HG03095 (cell line): ENCODE measurements around the gene NFS1.

ENCODE experiments used
- ATAC-seq: cut with Tn5 transposase; IDR thresholded peaks from one replicate; pipeline ENCODE4 v1.9.1; 2021; ENCODE audit warnings: moderate library complexity; ENCODE audit not compliant: unreplicated experiment

Gene NFS1

DNA sequence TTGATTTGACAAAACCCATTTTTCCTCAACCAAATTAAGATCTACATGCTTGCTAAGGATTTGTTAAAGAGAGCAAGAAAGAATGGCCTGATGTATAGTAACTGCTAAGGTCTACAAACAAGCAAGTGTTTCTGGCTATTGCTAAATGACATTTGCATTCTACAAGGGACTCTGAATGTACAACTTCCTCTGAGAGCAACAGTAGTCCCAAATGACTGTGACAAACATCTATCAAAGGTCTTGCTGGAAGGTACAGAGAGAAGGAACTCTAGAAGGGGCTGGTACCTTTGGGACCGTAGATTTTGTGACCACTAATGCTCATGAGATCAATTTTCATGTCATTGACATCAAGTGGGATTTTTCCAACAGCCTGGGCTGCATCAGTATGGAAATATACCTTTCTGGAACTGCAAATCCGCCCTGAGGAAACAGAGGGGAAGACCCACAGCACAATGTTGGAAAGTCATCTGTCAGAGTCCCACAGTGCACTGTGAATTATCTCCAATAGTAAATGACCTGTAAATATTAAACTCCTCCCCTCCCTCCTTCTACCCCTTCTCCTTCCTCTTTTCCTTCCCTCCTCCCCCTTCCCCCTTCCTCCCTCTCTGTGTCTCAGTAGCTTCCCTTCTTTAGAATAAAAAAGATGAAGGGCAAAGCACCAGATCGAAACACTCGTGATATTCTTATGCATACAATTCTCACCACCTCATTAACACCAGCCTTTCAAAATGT lies 18.5 kb downstream of the NFS1 start:
- no peak for ATAC-seq

DNA sequence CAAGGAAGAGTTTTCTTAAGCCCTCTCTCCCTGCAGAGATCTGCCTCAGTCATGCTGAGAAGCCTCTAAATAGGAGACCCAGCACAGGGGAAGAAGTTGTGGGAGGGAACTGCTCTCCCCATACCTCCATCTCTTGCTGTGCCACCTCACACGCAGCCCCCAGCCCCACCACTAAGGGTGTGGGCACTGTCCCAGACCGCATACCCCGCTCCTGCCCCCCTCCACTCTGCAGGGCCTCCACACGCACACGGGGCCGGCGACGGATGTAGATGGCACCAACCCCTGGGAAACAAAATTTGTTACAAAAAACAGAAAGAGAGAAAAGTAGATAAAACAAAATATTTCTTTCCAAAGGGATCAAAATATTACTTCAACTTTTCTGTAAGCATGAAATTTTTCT lies 24.2 kb downstream of the NFS1 start:
- ATAC-seq, result no peak

DNA sequence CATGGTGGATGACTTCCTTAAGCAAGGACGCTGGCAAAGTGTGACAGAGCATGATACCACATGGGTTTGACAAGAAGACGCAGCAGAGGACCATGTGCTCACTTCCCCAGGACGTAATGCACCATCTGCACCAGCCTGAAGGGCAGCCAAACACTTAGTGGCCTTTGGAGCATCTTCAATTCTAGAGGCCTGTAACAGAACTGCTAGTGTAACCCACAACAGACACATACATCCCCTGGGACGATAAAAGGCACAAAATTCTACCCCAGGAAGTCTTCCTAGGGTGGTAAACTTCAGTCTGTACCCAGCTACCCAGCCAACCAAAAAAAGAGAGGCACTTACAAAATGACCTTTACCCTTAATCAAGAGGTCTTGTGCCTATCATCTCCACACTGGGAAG lies 25.3 kb downstream of the NFS1 start:
- no peak for ATAC-seq

DNA sequence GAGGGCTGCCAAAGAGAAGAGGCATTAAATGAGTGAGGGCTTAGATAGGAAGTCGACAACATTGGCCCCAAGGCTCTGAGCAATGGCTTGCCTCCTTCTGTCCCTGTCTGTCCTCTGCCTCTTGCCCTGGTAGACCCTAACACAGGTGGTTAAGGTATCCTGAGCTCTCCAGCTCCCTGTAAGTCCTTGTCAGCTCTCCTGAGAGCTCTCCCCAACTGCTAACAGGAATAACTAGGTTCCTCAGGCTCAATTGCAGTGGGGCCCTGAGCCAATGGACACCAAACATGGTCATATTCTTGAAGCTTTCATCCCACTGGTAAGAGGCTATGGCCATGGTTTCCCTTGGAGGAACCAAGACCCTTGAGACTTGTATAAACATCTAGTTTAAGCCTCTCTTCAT lies 29.5 kb downstream of the NFS1 start:
- ATAC-seq, result no peak

DNA sequence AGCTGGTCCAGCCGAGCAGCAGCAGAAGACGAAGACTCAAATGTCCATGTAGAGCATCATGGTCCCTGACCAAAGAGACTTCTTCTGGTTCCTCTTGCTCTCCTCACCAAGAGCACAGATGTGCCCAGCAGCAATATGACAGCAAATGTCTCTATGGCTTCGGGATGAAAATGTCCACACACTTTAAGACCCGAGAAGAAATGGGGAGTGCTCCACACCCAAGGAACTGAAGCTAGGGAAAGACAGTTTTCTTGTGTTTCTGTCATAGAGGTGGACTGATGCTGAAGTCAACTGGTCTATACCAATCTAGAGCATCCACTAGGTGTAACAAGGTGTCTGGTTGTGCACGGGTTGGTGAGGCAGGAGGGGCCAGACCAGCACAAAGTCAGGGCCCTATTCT lies 29.9 kb downstream of the NFS1 start:
- ATAC-seq, result no peak

DNA sequence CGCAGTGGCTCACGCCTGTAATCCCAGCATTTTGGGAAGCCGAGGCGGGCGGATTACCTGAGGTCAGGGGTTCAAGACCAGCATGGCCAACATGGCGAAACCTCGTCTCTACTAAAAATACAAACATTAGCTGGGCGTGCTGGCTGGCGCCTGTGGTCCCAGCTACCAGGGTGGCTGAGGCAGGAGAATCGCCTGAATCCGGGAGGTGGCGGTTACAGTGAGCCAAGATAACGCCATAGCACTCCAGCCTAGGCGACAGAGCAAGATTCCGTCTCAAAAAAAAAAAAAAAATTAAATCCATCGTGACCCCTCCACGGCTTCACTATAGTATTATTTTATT lies 33.2 kb downstream of the NFS1 start:
- no peak for ATAC-seq

DNA sequence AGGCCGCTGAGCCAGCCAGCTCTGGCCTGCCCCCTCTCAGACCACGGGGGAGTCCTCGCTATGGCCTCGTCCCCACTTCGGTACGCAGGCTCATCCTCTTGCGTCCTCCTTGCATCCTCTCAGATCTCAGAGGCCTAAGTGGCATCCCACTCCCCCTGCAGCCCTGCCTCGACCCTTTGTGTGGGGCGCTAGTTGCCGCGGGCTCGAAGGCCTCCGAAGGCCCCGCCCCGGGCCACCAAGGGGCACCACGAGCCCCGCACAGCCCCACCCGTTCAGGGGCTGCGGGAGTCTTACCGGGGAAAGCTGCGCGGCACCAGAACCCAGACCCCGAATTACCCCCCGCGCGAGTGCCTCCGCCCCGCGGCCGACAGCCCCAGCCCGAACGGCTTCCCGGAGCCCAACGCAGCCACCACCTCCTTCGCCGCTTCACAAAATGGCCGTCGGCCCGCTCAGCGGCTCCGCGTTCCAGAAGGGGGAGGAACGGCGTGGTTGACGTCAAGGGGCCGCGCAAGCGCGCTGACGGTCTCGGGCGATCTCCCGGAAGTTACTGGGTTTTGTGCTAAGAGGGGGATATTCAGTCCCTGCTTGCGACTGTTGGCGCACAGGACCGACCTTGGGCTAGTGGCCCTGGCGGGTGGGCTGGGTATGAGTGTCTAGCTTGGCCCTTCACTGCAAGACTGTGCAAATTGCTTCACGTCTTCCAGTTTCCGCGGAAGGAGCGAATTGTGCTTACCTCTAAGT lies 34.5 kb downstream of the NFS1 start, which contains the start of the genes CPNE1 and RBM12:
CPNE1 (minus strand) TSS at position 435 of the 741 bp plus-strand sequence. CDS start 31,977 bp downstream, outside the sequence.
RBM12 (minus strand) TSS at position 435 of the 741 bp plus-strand sequence. CDS start 9,578 bp downstream, outside the sequence.
- ATAC-seq, result peak; percentile 58

DNA sequence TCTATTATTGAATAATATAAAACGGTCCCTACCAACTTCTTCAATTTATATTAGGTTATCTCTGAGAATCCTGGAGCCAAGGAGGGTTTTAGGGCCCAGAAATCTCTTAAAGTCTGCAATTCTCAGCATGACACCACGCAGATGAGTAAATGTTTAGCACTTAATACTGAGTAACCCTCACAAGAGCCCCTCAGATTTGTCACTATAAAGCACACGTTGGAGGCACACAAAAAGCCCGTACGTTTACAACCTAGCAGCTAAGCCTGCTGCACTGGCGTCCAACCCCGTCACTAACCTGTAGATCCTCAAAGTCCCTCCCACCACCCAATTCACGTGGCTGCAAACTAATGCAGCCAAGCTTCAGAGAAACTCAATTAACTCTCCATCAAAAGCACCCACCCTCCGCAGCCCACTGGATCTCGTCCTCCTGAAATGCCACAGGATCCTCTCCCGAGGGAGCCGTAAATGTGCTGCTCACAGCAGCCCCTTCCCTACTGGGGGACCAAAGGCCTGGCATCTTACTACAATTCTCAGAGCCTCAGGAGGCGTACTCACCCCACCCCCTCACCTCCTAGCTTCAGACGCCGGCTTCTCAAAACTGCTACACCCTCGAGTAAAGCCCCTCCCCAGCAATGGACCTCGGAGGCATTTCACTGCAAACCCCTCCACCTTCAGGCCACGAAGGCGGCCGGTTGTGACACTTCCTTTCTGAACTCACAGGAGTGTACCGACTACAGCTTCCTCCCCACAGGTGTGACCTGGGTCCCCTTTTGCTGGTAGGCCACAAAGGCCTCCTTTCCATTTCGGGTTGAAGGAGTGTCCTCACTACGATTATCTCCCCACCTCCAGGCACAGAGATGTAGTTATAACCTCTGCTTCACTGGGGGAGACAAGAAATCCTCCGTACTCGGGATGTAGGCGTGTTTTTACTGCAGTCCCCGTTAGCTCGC lies 35.4 kb downstream of the NFS1 start:
- peak; percentile 34 for ATAC-seq

DNA sequence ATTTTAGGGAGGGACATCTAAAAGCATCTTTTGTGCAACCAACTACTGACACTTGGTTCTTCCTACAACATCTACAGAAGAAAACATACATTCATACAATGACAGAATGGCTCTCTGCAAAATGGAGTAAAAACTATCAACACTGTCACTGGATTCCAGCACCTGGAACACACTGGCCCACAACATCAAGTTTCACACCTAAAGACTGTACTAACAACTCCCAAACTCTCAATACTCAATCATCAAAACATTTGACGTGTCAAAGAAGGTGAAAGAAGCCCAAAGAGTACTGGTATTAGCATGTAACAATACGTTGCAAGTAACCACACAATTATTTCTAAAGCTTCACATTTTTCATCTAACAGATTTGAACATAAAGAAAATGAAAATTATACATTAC lies 36.6 kb downstream of the NFS1 start:
- no peak for ATAC-seq

DNA sequence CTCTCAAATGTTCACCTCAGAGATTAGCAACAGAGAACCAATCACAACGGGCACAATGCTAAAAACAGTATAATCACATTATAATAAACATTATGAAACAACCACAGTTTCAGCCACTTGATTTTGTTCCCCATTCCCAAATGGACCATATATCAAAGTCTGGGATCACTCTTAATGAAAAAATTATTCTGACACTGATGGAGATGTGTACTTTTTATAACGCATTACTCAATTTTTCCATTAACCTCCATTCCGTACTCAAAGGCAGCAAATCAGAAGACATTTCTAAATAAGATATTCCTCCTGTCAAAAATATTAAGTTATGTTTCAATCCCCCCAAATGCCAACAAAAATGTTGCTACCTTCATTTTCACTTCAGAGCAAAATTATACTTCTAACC lies 37.2 kb downstream of the NFS1 start:
- no peak for ATAC-seq

DNA sequence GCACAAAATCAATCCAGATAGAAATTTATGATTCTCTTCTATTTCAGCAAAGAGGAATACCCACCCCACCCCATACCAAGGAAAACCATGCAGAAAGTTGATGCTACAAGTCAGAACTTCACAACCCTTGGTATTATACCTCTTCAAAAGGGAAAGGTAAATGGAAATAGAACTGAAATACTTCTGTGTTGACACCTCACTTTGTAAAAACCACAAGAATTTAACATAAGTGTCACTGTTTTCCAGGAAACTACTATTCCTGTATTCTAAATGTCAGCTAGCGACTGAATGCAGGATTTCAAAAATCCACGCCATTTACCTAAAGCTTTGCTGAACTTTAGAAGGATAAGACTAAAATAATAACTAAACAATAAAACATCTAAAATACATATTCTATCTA lies 38.1 kb downstream of the NFS1 start:
- no peak for ATAC-seq

DNA sequence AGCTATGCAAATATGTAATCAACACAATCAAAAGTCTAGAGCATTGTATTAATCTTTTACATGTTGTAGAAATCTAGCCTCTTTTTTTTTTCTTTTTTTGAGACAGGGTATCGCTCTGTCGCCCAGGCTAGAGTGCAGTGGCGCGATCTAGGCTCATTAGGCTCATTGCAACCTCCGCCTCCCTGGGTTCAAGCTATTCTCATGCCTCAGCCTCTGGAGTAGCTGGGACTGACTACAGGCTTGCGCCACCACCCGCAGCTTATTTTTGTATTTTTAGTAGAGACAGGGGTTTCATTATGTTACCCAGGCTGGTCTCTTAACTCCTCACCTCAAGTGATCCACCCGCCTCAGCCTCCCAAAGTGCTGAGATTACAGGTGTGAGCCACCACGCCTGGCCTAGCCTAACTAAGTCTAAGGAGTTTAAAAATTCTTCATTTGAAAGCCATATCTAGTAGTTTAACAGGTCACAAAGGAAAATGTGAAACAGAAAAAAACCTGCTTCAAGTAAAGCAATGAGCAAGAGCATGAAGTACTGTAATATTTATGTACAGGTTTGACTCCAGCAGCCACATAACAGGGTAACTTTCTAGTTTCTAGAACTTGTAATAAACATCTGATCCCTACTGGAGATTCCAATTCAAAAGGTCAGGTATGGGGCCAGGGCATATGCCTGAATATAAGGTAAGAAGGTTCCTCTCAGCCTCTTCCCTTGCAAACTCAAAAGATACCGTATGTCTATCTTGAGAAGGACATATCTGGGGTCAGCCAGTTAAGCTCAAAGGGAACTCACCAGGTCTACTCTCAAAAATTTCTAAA lies 38.8 kb downstream of the NFS1 start:
- no peak for ATAC-seq

DNA sequence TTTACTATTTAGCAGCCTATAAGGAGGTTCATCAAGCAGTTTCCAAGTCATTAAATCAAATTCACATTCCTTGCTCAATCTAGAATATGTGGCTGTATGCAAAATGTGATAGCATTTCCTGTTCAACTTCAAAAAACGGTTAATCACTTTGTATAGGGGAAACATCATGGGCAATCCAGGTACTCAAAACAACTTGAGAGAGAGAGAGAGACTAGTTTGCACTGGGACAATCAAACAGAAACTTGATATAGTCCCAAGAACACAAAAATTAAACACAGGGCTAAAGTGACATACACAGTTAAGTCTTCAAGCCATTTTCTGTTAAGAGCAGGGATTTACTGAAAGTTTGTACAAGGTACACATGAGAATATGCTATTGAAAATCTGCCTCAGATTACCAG lies 41.9 kb downstream of the NFS1 start:
- no peak for ATAC-seq

DNA sequence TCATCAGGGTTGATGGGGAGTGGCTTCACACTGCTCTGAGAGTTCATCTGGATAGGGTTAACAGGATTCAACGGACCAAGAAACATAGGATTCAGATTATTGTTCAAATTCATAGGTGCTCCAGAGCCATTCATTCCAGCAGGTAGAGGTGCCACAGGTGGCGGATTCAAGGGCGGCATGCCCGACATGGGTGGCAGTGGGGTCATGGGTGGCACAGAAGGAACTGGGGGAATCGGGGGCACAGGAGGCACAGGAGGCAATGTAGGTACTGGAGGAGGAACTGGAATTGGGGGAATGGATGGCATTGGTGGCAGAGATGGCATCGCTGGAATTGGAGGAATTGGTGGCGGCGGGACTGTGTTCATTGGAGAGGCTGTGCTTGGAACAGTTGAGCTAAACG lies 44.7 kb downstream of the NFS1 start:
- ATAC-seq, result no peak

DNA sequence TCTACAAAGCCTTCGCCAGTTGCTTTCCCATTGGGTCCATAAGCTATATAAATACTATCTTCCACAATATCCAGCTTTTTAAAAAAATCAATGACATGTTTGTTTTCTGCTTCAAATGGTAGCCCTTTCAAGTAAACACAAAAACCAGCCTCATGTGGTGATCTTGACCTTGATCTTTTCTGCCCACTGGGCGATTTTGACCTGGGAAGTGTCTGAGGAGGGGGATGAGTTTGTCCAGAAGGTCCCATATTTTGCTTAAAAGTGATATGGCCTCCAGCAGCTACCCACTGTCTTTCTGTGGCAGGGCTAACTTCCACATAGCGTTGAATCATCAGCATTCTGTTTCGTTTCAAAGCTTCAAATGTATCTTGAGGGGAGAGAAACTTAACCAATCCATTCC lies 45.3 kb downstream of the NFS1 start:
- ATAC-seq, result no peak

DNA sequence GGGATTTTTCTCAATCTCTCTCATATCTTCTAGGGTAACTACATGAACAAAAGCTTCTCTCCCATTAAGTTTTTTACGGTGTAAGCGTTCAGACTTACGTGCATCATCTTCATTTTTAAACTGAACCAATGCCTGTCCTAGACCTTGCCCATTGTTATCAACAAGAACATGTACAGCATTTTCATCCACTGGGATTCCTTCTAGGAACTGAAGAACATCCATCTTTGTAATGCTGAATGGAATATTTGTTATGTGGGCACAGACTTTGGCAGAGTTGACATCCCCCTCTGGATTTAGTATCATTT lies 45.8 kb downstream of the NFS1 start:
- no peak for ATAC-seq

DNA sequence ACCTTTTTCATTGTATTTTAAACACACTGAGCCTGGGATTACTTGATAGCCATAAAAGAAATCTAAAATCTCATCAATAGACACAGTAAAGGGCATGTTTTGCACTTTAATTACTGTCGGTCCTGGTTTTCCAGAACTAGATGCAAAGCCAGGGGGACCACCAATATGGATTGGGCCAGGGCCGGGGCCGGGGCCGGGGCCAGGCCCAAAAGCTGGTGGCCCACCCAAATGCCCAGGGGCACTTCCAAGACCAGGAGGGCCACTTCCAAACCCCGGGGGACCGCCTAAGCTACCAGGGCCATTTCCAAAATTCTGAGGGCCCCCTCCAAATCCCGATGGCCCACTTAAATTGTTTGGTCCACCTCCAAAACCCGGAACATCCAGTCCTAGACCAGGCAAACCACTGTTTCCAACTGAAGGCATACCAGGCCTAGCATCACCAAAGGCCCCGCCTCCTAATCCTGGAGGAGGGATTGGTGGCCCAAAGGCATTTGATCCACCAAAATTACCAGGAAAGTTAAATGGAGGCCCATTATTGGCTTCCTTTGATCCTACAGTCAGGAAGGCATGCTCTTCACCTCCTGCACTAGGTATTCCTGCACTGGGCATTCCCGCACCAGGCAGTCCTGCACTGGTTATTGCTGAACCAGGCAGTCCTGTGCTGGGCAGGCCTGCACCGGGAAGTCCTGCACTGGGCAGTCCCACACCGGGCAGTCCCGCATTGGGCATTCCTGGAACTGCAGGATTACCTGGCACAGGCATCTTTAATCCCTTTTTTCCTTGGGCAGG lies 46.3 kb downstream of the NFS1 start:
- ATAC-seq, result no peak

DNA sequence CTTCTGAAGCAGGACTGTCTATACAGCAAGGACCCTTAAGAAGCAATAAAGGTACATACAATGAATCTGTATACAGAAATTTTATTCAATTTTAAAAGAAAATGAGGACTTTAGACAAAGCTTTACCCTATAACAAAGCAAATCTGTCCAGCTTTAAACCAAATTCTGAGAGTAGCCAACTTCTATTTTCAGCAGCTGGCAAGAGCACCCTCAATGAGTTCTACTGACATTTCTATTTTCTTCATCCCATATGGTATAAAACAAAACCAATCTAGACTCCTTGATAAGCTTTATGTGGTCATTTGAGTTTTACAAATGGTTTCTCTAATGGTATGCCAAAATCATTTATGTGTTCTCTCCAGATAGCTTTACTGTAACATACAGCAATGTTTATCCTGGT lies 47.2 kb downstream of the NFS1 start:
- ATAC-seq, result no peak

DNA sequence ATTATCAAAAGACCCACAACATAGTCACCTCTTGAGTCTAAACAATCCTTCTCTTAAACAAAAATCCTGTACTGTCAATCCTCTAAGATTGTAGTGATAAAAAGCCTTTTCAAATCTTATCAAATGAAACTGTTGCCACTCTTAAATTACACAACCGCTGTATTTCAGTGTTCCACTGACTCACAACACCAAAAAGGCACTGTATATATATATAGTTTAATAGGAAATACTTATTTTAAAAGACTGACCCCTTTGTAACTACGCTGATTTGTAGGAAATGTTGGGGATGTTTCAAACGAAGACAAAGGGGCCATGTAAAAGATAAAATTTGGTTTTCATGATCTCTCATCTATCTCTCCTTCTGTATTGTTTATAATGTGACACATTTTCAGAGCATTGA lies 48.5 kb downstream of the NFS1 start:
- no peak for ATAC-seq

DNA sequence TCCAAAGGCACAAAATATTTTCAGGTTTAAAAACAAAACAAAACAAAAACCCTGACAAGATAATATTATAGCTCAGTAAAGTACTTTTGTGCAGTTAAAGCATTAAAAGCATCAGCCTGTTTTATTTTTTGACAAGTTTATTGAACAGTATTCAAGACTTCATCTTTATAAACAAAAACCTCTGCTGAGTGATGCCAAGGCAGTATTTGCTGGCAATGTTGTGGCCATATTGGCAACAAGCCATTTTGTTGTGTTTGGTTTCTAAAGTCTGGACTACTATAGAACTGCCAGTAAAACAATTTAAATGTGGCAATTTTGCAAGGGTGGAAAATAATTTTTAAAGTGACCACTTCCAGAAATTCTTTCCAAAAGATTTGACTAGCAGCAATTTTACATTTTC lies 50.3 kb downstream of the NFS1 start:
- ATAC-seq, result no peak
